Liver (tissue), 9 donors: Measurements from ENCODE around the gene ITGBL1. TPM values are rescaled to one million over a fixed set of nuclear protein-coding genes. Genes with fewer than 3 reads are reported as not detected.

Experiments used
- DNase-seq: peaks from one replicate; pipeline ENCODE4 v3.0.0-alpha.2; 2017; ENCODE audit warnings: low spot score
- H3K27ac ChIP-seq, 2 donors: one replicate each; pipeline ENCODE4 v1.7.0; 2013; ENCODE audit warnings: inconsistent platforms in 2 of 2, low read length in 2 of 2, control low read depth in 1 of 2, low read depth in 1 of 2, mild to moderate bottlenecking in 1 of 2
- H3K27me3 ChIP-seq, 4 donors: one replicate each; pipeline versions ENCODE4 v1.6.1 to v1.7.0; 2013; ENCODE audit warnings: low read length in 3 of 4, inconsistent platforms in 1 of 4, mild to moderate bottlenecking in 1 of 4, moderate library complexity in 1 of 4; ENCODE audit not compliant: control insufficient read depth in 4 of 4, insufficient read depth in 4 of 4
- H3K36me3 ChIP-seq, 4 donors: one replicate each; pipeline versions ENCODE4 v1.6.1 to v1.7.0; 2013; ENCODE audit warnings: low read length in 3 of 4, mild to moderate bottlenecking in 3 of 4, low read depth in 1 of 4, moderate library complexity in 1 of 4; ENCODE audit not compliant: control insufficient read depth in 4 of 4, insufficient read depth in 3 of 4
- H3K4me1 ChIP-seq, 4 donors: one replicate each; pipeline versions ENCODE4 v1.6.1 to v1.7.0; 2013; ENCODE audit warnings: low read length in 3 of 4, mild to moderate bottlenecking in 3 of 4, moderate library complexity in 1 of 4; ENCODE audit not compliant: control insufficient read depth in 4 of 4, insufficient read depth in 4 of 4
- H3K4me3 ChIP-seq, 3 donors: one replicate each; pipeline versions ENCODE4 v1.6.1 to v1.7.0; 2013; ENCODE audit warnings: low read length in 3 of 3, control low read depth in 1 of 3, low read depth in 1 of 3, mild to moderate bottlenecking in 1 of 3
- H3K9ac ChIP-seq, 2 donors: one replicate each; pipeline ENCODE4 v1.7.0; 2013; ENCODE audit warnings: low read length in 2 of 2, mild to moderate bottlenecking in 2 of 2, moderate library complexity in 2 of 2, control low read depth in 1 of 2, low read depth in 1 of 2
- H3K9me3 ChIP-seq, 4 donors: one replicate each; pipeline versions ENCODE4 v1.6.1 to v1.7.0; 2013; ENCODE audit warnings: low read length in 3 of 4; ENCODE audit not compliant: control insufficient read depth in 4 of 4
- CTCF ChIP-seq: fragments of 150-350 bp; IDR thresholded peaks from 2 replicates; pipeline ENCODE4 v1.5.1; 2017; ENCODE audit warnings: improper control_type of control experiment, low read depth, low read length; ENCODE audit not compliant: missing input control
- EGR1 ChIP-seq, 2 donors: IDR thresholded peaks; 2 replicates each; pipeline ENCODE4 v1.6.1; 2016 to 2018; ENCODE audit warnings: antibody characterized with exemption in 2 of 2, low read depth in 2 of 2
- FOXA2 ChIP-seq: IDR thresholded peaks from 2 replicates; pipeline ENCODE4 v1.6.1; 2016; ENCODE audit warnings: antibody characterized with exemption
- HNF4A ChIP-seq, 2 donors: conservative IDR thresholded peaks; 2 replicates each; pipeline ENCODE4 v1.6.1; 2016; ENCODE audit warnings: antibody characterized with exemption in 2 of 2, mild to moderate bottlenecking in 2 of 2
- HNF4G ChIP-seq: IDR thresholded peaks from 2 replicates; pipeline ENCODE4 v1.6.1; 2016; ENCODE audit warnings: antibody characterized with exemption
- NR2F2 ChIP-seq: IDR thresholded peaks from 2 replicates; pipeline ENCODE4 v1.6.1; 2016; ENCODE audit warnings: antibody characterized with exemption
- RAD21 ChIP-seq, 2 donors: IDR thresholded peaks; 2 replicates each; pipeline ENCODE4 v1.6.1; 2016; ENCODE audit warnings: antibody characterized with exemption in 2 of 2, mild to moderate bottlenecking in 2 of 2
- REST ChIP-seq: IDR thresholded peaks from 2 replicates; pipeline ENCODE4 v1.6.1; 2016; ENCODE audit warnings: antibody characterized with exemption, mild to moderate bottlenecking
- RXRA ChIP-seq, 2 donors: IDR thresholded peaks; 2 replicates each; pipeline ENCODE4 v1.6.1; 2017 to 2018; ENCODE audit warnings: antibody characterized with exemption in 2 of 2, mild to moderate bottlenecking in 1 of 2
- SP1 ChIP-seq: IDR thresholded peaks from 2 replicates; pipeline ENCODE4 v1.6.1; 2018; ENCODE audit warnings: antibody characterized with exemption, mild to moderate bottlenecking
- TAF1 ChIP-seq: conservative IDR thresholded peaks from 2 replicates; pipeline ENCODE4 v1.6.1; 2016; ENCODE audit warnings: antibody characterized with exemption, mild to moderate bottlenecking
- YY1 ChIP-seq: IDR thresholded peaks from 2 replicates; pipeline ENCODE4 v1.6.1; 2016; ENCODE audit warnings: antibody characterized with exemption, mild to moderate bottlenecking
- whole genome bisulfite sequencing: extraction: QIAGEN DNeasy Blood & Tissue Kit; methylation state at CpG from one replicate; pipeline ENCODE4 v1.1.7; 2013; 5-methylcytosine and 5-hydroxymethylcytosine counted together
- polyA plus RNA-seq, 2 donors: library from polyadenylated mRNA; stranded (reverse) in 1 of 2; unstranded in 1 of 2; fragments of 200-250 nt in 1 of 2; fragments of >200 nt in 1 of 2; fragmentation: Nextera tagmentation in 1 of 2; extraction: Ambion mirVana in 1 of 2; gene quantifications; one replicate each; pipeline versions ENCODE4 v1.2.1 to v1.2.3, GENCODE V29; 2013 to 2015
- total RNA-seq, 2 donors: library from RNA; depleted of rRNA; stranded (reverse); fragments of >200 nt; gene quantifications; one replicate each; pipeline ENCODE4 v1.2.3, GENCODE V29; 2014
- TF ChIP-seq, protein P1 (sequence below): IDR thresholded peaks from 2 replicates; pipeline ENCODE4 v1.6.1; 2016; ENCODE audit warnings: antibody characterized with exemption
- TF ChIP-seq, protein P2 (sequence below): IDR thresholded peaks from 2 replicates; pipeline ENCODE4 v1.6.1; 2016; ENCODE audit warnings: antibody characterized with exemption
- donor health status: healthy.
- donor health status: healthy.
- donor health status: healthy.
- donor health status: healthy.
- donor health status: healthy.

ITGBL1 gene
- total and polyA plus RNA-seq, 4 donors = 0.28 to 2.2 (median 1.2) TPM

DNA sequence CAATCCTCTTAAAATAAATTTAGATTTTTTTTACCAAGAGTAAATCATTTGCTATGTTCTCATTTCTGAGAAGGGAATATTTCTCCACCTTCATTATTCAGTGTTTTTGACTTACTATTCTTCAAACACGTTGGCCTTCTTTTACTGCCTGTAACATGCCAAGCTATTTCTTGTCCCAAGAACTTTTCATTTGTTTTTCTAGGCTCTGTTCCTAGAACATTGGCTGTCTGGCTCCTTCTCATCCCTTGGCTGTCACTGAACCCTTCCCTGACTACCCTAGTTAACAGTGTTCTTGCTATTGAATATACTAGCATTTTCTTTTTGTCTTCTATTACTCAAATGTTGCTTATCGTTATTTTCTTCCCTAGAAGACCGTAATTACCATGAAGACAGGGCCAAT lies 248.1 kb downstream of the ITGBL1 start:
- Histone ChIP-seq H3K9ac (no peak overlapping the region), H3K9me3 (no peaks in the 10 kb centered on the region), H3K4me3 (no peak overlapping the region), H3K27ac (no peak overlapping the region), H3K36me3 (no peaks in the 10 kb centered on the region), H3K4me1 (no peaks in the 10 kb centered on the region), H3K27me3 (no peaks in the 10 kb centered on the region)
- DNase-seq = no peak
- TF ChIP-seq NR2F2 = no peak
- TF ChIP-seq FOXA2 = no peak
- TF ChIP-seq TAF1 = no peak
- TF ChIP-seq, protein P1, sequence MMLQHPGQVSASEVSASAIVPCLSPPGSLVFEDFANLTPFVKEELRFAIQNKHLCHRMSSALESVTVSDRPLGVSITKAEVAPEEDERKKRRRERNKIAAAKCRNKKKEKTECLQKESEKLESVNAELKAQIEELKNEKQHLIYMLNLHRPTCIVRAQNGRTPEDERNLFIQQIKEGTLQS = no peak
- TF ChIP-seq, protein P2, sequence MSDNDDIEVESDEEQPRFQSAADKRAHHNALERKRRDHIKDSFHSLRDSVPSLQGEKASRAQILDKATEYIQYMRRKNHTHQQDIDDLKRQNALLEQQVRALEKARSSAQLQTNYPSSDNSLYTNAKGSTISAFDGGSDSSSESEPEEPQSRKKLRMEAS = no peak
- no peak for TF ChIP-seq SP1
- no peak for TF ChIP-seq HNF4G
- WGBS = 67% methylated on average over 3 of the region's 3 CpGs

DNA sequence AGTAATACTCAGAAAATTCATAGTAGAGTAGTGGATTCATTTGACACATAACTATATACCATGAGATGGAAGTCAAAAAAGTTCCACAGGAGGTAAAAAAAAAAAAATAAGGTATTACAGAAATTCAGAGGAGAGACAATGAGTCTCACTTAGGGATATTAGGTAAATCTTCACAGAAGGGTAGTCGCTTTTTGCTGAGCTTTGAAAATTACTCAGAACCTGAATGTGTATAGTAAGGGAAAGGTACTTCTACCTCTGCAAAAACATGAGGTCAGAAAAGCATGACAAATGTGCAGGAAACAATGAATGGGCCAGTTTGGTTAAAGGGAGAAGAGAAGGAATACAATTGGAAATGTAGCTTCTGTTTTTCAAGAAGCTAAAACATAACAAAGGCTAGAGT lies 250.6 kb downstream of the ITGBL1 start:
- Histone ChIP-seq H3K4me3 (no peak overlapping the region), H3K9ac (no peak overlapping the region), H3K27ac (no peak overlapping the region), H3K36me3 (no peaks in the 10 kb centered on the region), H3K27me3 (no peaks in the 10 kb centered on the region), H3K4me1 (peaks cover 0 to 9% (median 6%) of the 10 kb centered on the region in 4 donors), H3K9me3 (no peaks in the 10 kb centered on the region)
- TF ChIP-seq, protein P2 = no peak
- TF ChIP-seq, protein P1 = no peak
- TF ChIP-seq RXRA (IDR thresholded peaks at IDR 0.05) = no peak
- no peak for TF ChIP-seq HNF4A (conservative IDR thresholded peaks at IDR 0.05)
- TF ChIP-seq YY1 = no peak
- TF ChIP-seq RAD21 (IDR thresholded peaks at IDR 0.05) = no peak
- no peak for TF ChIP-seq EGR1 (IDR thresholded peaks at IDR 0.05; ENCODE audit: low read depth in 2 of 2)
- TF ChIP-seq REST = no peak
- TF ChIP-seq HNF4G = no peak
- TF ChIP-seq TAF1 = no peak
- no peak for TF ChIP-seq FOXA2
- no peak for TF ChIP-seq CTCF
- 89% methylated on average over 1 of the region's 1 CpG for WGBS
- DNase-seq = no peak
